ENCODE data around the gene NCKAP1.
"Not testable (repeated sequence)": the region's sequence is repeated elsewhere in the genome, so short reads cannot be mapped to it uniquely, and the experiment has no call there.

NCKAP1 gene

GRCh38 chr2:182906454-182906853 is 131.8 kb downstream of the NCKAP1 start:
- no peak for DNase-seq

GRCh38 chr2:182904844-182905243 is 133.4 kb downstream of the NCKAP1 start:
- no peak for DNase-seq

GRCh38 chr2:182903566-182903965 is 134.7 kb downstream of the NCKAP1 start:
- DNase-seq = no peak

- no peak for DNase-seq
Observed at GRCh38 chr2:182901748-182902147, 136.5 kb downstream of the NCKAP1 start.

- no peak for DNase-seq
Observed at GRCh38 chr2:182898718-182899117, 139.5 kb downstream of the NCKAP1 start.

- no peak for DNase-seq
Observed at GRCh38 chr2:182897137-182897536, 141.1 kb downstream of the NCKAP1 start.

GRCh38 chr2:182895798-182896197 is 142.5 kb downstream of the NCKAP1 start:
- no peak for DNase-seq

- no peak for DNase-seq
Observed at GRCh38 chr2:182895169-182895568, 143.1 kb downstream of the NCKAP1 start.

- DNase-seq = no peak
Observed at GRCh38 chr2:182894174-182894573, 144.1 kb downstream of the NCKAP1 start.

- DNase-seq = no peak
Observed at GRCh38 chr2:182893666-182894065, 144.6 kb downstream of the NCKAP1 start.

- DNase-seq = not testable (repeated sequence)
Observed at GRCh38 chr2:182893035-182893434, 145.2 kb downstream of the NCKAP1 start.

- DNase-seq = no peak
Observed at GRCh38 chr2:182891611-182892010, 146.6 kb downstream of the NCKAP1 start.

GRCh38 chr2:182890773-182891378 is 147.4 kb downstream of the NCKAP1 start:
- no peak for DNase-seq

GRCh38 chr2:182890305-182890704 is 148.0 kb downstream of the NCKAP1 start:
- no peak for DNase-seq

- no peak for DNase-seq
Observed at GRCh38 chr2:182887753-182888415, 150.4 kb downstream of the NCKAP1 start.

GRCh38 chr2:182887093-182887492 is 151.2 kb downstream of the NCKAP1 start:
- DNase-seq = no peak

- no peak for DNase-seq
Observed at GRCh38 chr2:182885771-182886170, 152.5 kb downstream of the NCKAP1 start.

- DNase-seq = no peak
Observed at GRCh38 chr2:182883451-182883850, 154.8 kb downstream of the NCKAP1 start.

- not testable (repeated sequence) for DNase-seq
Observed at GRCh38 chr2:182880100-182880499, 158.2 kb downstream of the NCKAP1 start.

- DNase-seq = not testable (repeated sequence)
Observed at GRCh38 chr2:182876653-182877052, 161.6 kb downstream of the NCKAP1 start.

- DNase-seq = no peak
Observed at GRCh38 chr2:182870227-182870626, 168.0 kb downstream of the NCKAP1 start.

- no peak for DNase-seq
Observed at GRCh38 chr2:182868054-182868796, 170.0 kb downstream of the NCKAP1 start.

GRCh38 chr2:182867426-182868053 is 170.7 kb downstream of the NCKAP1 start:
- no peak for DNase-seq
